Activated T-cell treated with anti-CD3 and anti-CD28 coated beads, Interleukin-2, amount 50 U/mL, for 72 hours (primary cell): ENCODE measurements around the gene TMPRSS2. TPM values are rescaled to one million over a fixed set of nuclear protein-coding genes. Genes with fewer than 3 reads are reported as not detected.
"Not testable (repeated sequence)": the region's sequence is repeated elsewhere in the genome, so short reads cannot be mapped to it uniquely, and the experiment has no call there.

ENCODE experiments used
- ATAC-seq, 2 donors: fragments of 150-1000 bp; cut with Tn5 transposase; replicated peaks in 1 of 2; 2 replicates each; pipeline ENCODE4 v1.10.0; 2021; ENCODE audit warnings: moderate library complexity in 2 of 2, mild to moderate bottlenecking in 1 of 2
- DNase-seq, 2 donors: peaks; one replicate each; pipeline ENCODE4 v3.0.0; 2021 to 2022; ENCODE audit warnings: mixed read lengths in 1 of 2
- H3K27ac Mint-ChIP-seq: one replicate; pipeline ENCODE4 v1.8.0; 2022; ENCODE audit warnings: mild to moderate bottlenecking, moderate library complexity, mixed read lengths
- H3K27me3 Mint-ChIP-seq: one replicate; pipeline ENCODE4 v1.8.0; 2022; ENCODE audit warnings: low read depth, mixed read lengths
- H3K36me3 Mint-ChIP-seq, 2 donors: one replicate each; pipeline ENCODE4 v1.8.0; 2022; ENCODE audit warnings: mixed read lengths in 2 of 2, mild to moderate bottlenecking in 1 of 2; ENCODE audit not compliant: insufficient read depth in 2 of 2
- H3K4me1 Mint-ChIP-seq: one replicate; pipeline ENCODE4 v1.8.0; 2022; ENCODE audit warnings: low read depth, mixed read lengths
- H3K4me3 Mint-ChIP-seq, 2 donors: one replicate each; pipeline ENCODE4 v1.8.0; 2022; ENCODE audit warnings: mild to moderate bottlenecking in 2 of 2, mixed read lengths in 2 of 2, moderate library complexity in 2 of 2
- H3K9me3 Mint-ChIP-seq, 2 donors: one replicate each; pipeline ENCODE4 v1.8.0; 2022; ENCODE audit warnings: mixed read lengths in 2 of 2
- total RNA-seq, 2 donors: library from RNA; stranded (reverse); gene quantifications; one replicate each; pipeline ENCODE4 v1.2.3, GENCODE V29; 2022

TMPRSS2 gene
- total RNA-seq, 2 donors from 2014 or later = not detected

GRCh38 chr21:41429925-41430491 lies 78.0 kb downstream of the TMPRSS2 start:
- no peak overlapping the region for H3K4me3 Mint-ChIP-seq

GRCh38 chr21:41429305-41429704 lies 78.7 kb downstream of the TMPRSS2 start:
- no peak overlapping the region for H3K4me3 Mint-ChIP-seq
- H3K36me3 Mint-ChIP-seq = peaks cover 8 to 17% of the 10 kb centered on the region in 2 donors
- no peaks in the 10 kb centered on the region for H3K9me3 Mint-ChIP-seq
- no peak overlapping the region for H3K27ac Mint-ChIP-seq
- H3K27me3 Mint-ChIP-seq = no peaks in the 10 kb centered on the region
- ATAC-seq (no peak), DNase-seq (no peak)
- peaks cover 32% of the 10 kb centered on the region for H3K4me1 Mint-ChIP-seq

More at GRCh38 chr21:41429925-41430491, 78.0 kb downstream of the TMPRSS2 start:
- no peak for DNase-seq
- Mint-ChIP-seq H3K27me3 (no peaks in the 10 kb centered on the region), H3K4me1 (peaks cover 30% of the 10 kb centered on the region), H3K36me3 (peaks cover 14 to 20% of the 10 kb centered on the region in 2 donors), H3K9me3 (peaks cover 0 to 5% of the 10 kb centered on the region in 2 donors), H3K27ac (no peak overlapping the region)
- ATAC-seq = no peak

- ATAC-seq (no peak), DNase-seq (no peak)
- H3K4me1 Mint-ChIP-seq = peaks cover 32% of the 10 kb centered on the region
- no peak overlapping the region for H3K27ac Mint-ChIP-seq
- no peaks in the 10 kb centered on the region for H3K9me3 Mint-ChIP-seq
- no peaks in the 10 kb centered on the region for H3K27me3 Mint-ChIP-seq
- H3K4me3 Mint-ChIP-seq = no peak overlapping the region
- H3K36me3 Mint-ChIP-seq = peaks cover 8 to 17% of the 10 kb centered on the region in 2 donors
These were observed 79.1 kb downstream of the TMPRSS2 start for GRCh38 chr21:41428847-41429246.

- Mint-ChIP-seq H3K9me3 (no peaks in the 10 kb centered on the region), H3K27me3 (no peaks in the 10 kb centered on the region), H3K27ac (no peak overlapping the region), H3K4me3 (peak overlapping the region; percentile 45 to 93), H3K4me1 (peaks cover 36% of the 10 kb centered on the region), H3K36me3 (peaks cover 6 to 13% of the 10 kb centered on the region in 2 donors)
- no peak for ATAC-seq
- DNase-seq = no peak
These were observed 79.6 kb downstream of the TMPRSS2 start for GRCh38 chr21:41428311-41428710.

GRCh38 chr21:41427556-41427955 lies 80.4 kb downstream of the TMPRSS2 start:
- H3K27ac Mint-ChIP-seq = peak overlapping the region; percentile 77
- H3K9me3 Mint-ChIP-seq = no peaks in the 10 kb centered on the region
- peaks cover 3 to 9% of the 10 kb centered on the region in 2 donors for H3K36me3 Mint-ChIP-seq
- H3K4me1 Mint-ChIP-seq = peaks cover 42% of the 10 kb centered on the region
- no peaks in the 10 kb centered on the region for H3K27me3 Mint-ChIP-seq
- no peak for ATAC-seq
- peak overlapping the region; percentile 93 to 96 for H3K4me3 Mint-ChIP-seq
- no peak for DNase-seq

GRCh38 chr21:41426676-41427404 lies 81.1 kb downstream of the TMPRSS2 start:
- Mint-ChIP-seq H3K36me3 (peaks cover 0 to 6% of the 10 kb centered on the region in 2 donors), H3K4me3 (peak overlapping the region; percentile 93 to 96), H3K9me3 (no peaks in the 10 kb centered on the region), H3K27ac (peak overlapping the region; percentile 77), H3K4me1 (peaks cover 46% of the 10 kb centered on the region), H3K27me3 (no peaks in the 10 kb centered on the region)
- peak in 1 of 2 donors; percentile 14 for DNase-seq
- ATAC-seq = peak in 1 of 2 donors; percentile 2

- peak within 1 kb of the TSS; percentile 93 to 96 for H3K4me3 Mint-ChIP-seq
- peak within 1 kb of the TSS; percentile 82 for H3K27ac Mint-ChIP-seq
- H3K4me1 Mint-ChIP-seq = peaks cover 46% of the 10 kb centered on the region
- peak; percentile 98 to 99 for ATAC-seq
- no peaks in the 10 kb centered on the region for H3K9me3 Mint-ChIP-seq
- peaks cover 0 to 6% of the 10 kb centered on the region in 2 donors for H3K36me3 Mint-ChIP-seq
- peak; percentile 91 to 93 for DNase-seq
- no peaks in the 10 kb centered on the region for H3K27me3 Mint-ChIP-seq
These were observed 81.8 kb downstream of the TMPRSS2 start, which contains the start of gene MX1 for GRCh38 chr21:41425954-41426675. Gene MX1 (plus strand): TSS chr21:41426239. CDS start chr21:41432071, 5,832 bp downstream.

- Mint-ChIP-seq H3K27ac (peak overlapping the region; percentile 82), H3K27me3 (no peaks in the 10 kb centered on the region), H3K36me3 (peaks cover 0 to 6% of the 10 kb centered on the region in 2 donors), H3K4me3 (peak overlapping the region; percentile 93 to 96), H3K9me3 (no peaks in the 10 kb centered on the region), H3K4me1 (peaks cover 50% of the 10 kb centered on the region)
- ATAC-seq (no peak), DNase-seq (no peak)
These were observed 82.4 kb downstream of the TMPRSS2 start for GRCh38 chr21:41425588-41425953.

GRCh38 chr21:41423305-41423636 lies 84.7 kb downstream of the TMPRSS2 start:
- not testable (repeated sequence) for H3K27me3 Mint-ChIP-seq, H3K36me3 Mint-ChIP-seq, H3K27ac Mint-ChIP-seq, DNase-seq, ATAC-seq, H3K4me3 Mint-ChIP-seq, H3K9me3 Mint-ChIP-seq
- peaks cover 48% of the 10 kb centered on the region for H3K4me1 Mint-ChIP-seq

- peaks cover 44% of the 10 kb centered on the region for H3K4me1 Mint-ChIP-seq
- no peak overlapping the region for H3K27ac Mint-ChIP-seq
- H3K4me3 Mint-ChIP-seq = no peak overlapping the region
- H3K36me3 Mint-ChIP-seq = peaks cover 0 to 3% of the 10 kb centered on the region in 2 donors
- DNase-seq = no peak
- H3K27me3 Mint-ChIP-seq = no peaks in the 10 kb centered on the region
- no peaks in the 10 kb centered on the region for H3K9me3 Mint-ChIP-seq
- no peak for ATAC-seq
These were observed 85.2 kb downstream of the TMPRSS2 start for GRCh38 chr21:41422546-41423304.

- not testable (repeated sequence) for ATAC-seq, H3K27ac Mint-ChIP-seq, DNase-seq, H3K9me3 Mint-ChIP-seq, H3K36me3 Mint-ChIP-seq, H3K27me3 Mint-ChIP-seq
- peak overlapping the region; percentile 78 to 86 for H3K4me3 Mint-ChIP-seq
- H3K4me1 Mint-ChIP-seq = peaks cover 33% of the 10 kb centered on the region
These were observed 87.0 kb downstream of the TMPRSS2 start for GRCh38 chr21:41420998-41421397.

- ATAC-seq = peak; percentile 75 to 82
These were observed 87.8 kb downstream of the TMPRSS2 start for GRCh38 chr21:41419921-41420862.

More at GRCh38 chr21:41419921-41420862, 87.8 kb downstream of the TMPRSS2 start:
- H3K4me3 Mint-ChIP-seq = peak overlapping the region; percentile 78 to 86
- peaks cover 28% of the 10 kb centered on the region for H3K4me1 Mint-ChIP-seq
- DNase-seq = peak; percentile 37 to 40
- H3K27me3 Mint-ChIP-seq = no peaks in the 10 kb centered on the region
- H3K27ac Mint-ChIP-seq = peak overlapping the region; percentile 71
- H3K9me3 Mint-ChIP-seq = peaks cover 2 to 3% of the 10 kb centered on the region in 2 donors
- H3K36me3 Mint-ChIP-seq = no peaks in the 10 kb centered on the region
